ENCODE measurements around the gene ZNF662.

Gene ZNF662

DNA sequence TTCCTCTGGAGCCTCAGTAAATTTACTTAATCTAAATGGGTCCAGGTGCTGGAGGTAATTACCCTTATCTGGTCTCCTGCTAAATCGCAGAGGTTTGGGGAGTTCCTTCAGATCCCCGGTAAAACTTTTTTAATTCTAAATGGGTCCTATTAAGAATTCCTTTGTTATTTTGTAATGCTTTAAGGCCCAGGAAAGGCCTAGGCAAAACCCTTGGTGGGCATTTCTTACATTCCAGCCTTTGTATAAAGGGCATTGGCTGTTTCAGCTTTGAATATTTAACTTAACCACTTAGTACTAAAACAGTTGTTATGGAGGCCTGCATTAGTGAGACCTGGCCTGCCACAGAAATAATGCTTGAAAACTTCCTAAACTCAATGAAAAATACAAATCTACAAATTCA, 14.9 kb upstream of the ZNF662 start:
- DNase-seq: no peak

DNA sequence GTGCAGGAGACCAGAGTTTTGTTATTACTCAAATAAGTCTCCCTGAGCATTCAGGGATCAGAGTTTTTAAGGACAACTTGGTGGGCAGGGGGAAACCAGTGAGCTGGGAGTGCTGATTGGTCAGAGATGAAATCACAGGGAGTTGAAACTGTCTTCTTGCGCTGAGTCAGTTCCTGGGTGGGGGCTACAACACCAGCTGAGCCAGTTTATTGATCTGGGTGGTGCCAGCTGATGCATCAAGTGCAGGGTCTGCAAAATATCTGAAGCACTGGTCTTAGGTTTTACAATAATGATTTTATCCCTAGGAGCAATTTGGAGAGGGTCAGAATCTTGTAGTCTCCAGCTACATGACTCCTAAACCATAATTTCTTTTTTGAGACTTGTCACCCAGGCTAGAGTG, 13.8 kb upstream of the ZNF662 start:
- no peak for DNase-seq

DNA sequence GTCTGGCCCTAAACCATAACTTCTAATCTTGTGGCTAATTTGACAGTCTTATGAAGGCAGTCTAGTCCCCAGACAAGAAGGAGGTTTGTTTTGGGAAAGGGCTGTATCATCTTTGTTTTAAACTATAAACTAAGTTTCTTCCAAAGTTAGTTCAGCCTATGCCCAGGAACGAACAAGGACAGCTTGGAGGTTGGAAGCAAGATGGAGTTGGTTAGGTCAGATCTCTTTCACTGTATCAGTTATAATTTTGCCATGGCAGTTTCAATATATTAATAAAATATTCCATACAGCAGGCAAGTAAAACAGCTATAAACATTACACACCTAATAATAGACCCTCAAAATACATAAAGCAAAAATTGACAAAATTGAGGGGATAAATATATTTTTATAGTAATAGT, 13.1 kb upstream of the ZNF662 start:
- no peak for DNase-seq

DNA sequence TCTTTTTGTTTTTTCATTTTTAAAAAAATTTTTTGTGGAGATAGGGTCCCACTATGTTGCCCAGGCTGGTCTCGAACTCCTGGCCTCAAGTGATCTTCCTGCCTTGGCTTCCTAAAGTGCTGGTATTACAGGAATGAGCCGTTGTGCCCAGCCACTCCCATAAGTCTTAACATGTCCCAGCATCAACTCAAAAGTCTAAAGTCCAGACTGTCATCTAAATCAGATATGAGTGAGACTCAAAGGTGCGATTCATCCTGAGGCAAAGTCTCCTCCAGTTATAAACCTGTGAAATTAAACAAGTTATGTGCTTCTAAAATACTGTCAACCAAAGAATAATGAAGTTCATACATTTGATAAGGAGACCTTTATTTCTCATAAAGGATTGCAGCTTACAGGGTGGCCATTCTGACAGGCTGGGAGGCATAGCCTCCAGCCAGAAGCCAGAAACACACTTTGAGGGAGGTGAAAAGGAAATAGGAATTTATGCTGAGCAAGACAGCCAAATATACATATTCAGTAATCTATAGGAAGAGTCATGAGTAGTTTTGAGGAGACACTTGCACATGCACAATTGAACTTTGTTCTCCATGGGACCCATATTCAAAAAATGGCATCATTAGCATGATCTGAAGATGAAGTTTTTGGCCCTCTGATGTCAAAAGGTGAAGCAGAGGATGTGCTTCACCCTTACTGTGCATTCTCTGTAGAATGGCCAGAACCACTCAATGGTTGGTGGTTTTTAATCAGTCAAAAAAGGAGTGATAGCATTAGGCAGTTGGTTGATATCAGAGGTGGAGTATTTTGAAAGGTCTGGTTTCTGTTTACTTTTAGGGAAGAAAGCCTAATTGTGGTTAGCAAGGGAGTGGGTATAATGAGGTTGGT, 11.0 kb upstream of the ZNF662 start:
- DNase-seq: no peak

DNA sequence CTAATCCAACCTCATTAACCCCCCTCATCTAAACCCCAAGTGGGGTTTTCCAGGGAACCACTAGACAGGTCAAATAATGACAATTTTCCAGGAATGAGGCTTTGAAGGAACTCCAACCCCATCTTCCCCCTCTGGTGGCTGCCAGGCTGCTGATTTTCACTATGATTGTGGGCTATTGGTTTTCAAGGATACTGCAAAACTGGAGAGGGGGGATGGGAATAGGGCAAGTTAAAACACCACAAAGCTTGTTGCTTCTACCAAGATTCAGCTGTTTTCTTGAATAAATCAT, 10.4 kb upstream of the ZNF662 start:
- no peak for DNase-seq

DNA sequence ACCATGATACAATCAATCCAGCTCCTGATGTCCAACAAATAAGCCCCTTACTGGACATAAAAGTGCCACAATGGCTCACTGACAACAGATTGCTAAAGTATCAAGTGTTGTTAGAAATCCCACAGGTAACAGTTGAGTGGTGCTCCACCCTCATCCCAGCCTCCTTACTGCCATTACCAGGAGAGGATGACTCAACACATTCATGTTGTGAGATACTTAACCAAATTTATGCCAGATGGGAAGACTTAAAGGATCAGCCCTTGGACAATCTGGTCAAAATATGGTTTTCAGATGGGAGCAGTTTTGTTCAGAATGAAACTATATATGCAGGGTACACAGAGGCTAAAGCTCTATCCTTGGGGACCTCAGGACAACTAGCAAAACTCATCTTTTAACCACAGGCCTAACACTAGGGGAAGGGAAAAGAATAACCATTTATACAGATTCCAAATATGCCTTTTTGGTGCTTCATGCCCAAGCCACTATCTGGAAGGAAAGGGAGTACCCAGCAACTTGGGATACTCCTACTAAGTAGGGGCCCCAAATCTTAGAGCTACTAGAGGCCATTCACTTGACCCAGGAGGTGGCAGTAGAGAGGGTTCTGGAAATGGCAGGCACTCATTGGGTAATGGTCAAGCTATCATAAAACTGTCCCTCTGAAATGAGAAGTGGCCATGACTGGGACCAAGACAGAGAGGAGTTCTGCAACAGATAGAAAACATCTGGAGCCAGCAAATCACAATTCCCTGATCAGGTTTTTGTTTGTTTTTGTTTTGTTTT, 6.9 kb upstream of the ZNF662 start:
- no peak for DNase-seq

DNA sequence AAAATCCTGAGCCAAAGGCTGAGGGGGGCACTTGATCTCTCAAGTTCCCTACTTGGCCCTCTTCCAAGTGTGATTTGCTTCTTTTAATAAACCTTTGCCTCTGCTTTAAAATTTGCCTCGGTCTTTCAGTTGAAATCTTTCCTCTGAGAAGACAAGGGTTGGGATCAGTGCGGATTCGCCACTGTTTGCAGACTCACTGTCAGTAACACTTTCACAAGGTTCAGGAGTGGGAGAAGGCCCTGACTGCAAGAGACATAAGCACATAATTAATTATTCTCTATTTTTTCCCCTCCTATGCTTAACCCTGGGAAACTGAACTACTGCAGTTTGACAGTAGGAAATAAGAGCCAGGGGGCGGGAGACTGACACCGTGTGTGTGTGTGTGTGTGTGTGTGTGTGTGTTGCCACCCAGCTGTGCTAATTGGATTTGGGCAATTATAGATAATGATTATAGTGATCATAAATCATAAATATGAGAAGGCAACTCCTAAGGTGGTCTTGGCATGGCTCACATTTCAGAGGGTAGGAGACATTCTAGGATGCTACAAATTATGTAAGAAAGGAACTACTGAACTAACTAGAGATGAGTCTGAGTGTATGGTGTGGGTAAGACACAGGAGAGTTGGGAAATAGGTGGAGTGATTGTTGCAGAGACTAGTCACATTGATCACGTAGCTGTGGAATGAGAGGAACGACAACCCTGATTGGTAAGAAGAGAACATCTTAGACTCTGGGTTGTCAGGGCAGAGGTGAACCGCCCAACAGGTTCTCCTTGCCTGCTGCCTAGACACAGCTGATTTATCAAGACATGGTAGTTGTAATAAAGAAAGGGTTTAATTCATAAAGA, 5.5 kb upstream of the ZNF662 start:
- DNase-seq: no peak

DNA sequence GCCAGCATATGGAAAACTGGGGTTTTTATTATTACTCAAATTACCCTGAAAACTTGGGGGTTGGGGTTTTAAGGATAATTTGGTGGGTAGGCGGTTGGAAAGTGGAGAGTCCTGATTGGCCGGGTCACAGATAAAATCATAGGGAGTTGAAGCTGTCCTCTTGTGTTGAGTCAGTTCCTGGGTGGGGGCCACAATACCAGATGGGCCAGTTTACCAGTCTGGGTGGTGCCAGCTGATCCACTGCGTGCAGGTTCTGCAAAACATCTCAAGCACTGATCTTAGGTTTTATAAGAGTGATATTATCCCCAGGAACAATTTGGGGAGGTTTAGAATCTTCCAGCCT, 4.9 kb upstream of the ZNF662 start:
- no peak for DNase-seq

DNA sequence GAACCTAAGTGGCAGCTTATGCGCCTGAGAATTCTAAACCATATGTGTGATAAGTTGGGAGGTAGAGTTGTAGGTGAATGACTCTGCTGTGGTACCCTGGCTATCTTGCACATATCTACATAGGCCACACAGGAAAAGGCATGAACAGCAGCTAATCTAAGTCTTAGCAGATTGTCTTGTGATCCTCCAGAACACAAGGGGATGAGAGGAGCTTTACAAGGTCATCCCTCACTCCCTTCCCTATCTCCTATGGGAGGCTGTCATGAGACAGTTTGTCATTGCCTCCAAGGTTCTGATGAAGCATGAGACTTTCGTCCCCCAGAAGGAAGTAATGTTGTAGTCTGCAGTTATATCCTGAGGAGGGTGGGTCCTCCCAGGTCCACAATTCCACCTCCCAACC, 3.7 kb upstream of the ZNF662 start:
- no peak for DNase-seq

DNA sequence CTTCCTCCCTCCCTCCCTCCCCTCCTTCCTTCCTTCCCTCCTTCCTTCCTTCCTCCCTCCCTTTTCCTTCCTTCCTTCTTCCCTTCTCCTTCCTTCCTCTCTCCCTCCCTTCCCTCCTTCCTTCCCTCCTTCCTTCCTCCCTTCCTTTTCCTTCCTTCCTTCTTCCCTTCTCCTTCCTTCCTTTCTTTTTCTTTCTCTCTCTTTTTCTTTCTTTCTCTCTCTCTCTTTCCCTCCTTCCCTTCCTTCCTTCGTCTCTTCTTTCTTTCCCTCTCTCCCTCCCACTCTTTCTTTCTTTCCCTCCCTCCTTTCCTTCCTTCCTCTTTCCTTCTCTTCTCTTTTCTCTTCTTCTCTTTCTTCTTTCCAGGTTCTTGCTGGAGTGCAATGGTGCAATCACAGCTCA, 1.9 kb upstream of the ZNF662 start:
- DNase-seq: no peak

DNA sequence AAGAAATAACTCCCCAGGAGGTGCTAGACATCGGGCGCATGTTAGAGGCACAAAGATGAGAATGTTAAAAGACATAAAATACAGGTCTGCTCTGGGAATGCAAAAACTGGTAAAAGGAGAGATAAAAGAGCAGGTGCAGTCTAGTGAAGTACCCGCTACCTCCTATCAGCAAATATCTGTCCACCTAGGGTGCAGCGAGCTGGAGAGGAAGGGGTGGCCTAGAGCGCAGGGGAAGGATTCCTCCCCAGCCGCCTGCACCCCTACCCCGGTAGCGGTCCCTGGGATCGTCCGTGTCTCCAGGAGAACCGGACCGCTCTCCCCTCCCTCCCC, 237 bp upstream of the ZNF662 start:
- no peak for DNase-seq

DNA sequence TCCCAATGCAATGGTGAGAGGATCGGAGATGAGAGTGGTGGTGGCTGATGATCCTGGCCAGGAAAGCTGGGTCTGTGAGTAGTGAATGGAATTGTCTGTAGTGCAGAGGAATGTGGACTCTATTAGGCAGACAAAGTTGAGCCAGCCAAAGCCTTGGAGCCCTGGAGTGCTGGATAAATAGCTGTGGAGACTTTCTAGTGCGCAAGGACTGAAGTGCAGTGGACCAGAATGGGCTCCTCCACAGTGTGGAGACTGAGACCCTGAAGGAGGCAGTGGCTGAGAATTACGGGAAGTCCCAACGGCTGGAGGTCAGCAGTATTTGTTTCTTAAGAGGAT, 874 bp downstream of the ZNF662 start:
- DNase-seq: no peak

DNA sequence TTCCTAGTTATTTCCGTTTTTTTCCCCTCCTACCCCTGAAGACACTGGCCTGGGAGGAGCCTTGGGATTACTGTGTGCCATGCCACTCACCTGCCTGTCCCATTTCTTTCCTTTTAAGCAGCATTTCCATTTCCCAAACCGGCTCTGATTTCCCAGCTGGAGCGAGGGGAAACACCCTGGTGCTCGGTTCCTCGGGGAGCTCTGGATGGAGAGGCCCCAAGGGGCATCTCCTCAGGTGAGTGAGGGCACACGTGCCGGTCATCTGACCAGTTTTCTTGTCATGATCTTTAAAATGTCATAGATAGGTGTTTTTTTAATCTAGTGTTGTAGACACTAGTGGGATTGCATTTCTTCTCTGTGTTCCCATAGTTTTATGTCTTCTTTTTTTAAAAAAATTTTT, 2.7 kb downstream of the ZNF662 start:
- DNase-seq: no peak

DNA sequence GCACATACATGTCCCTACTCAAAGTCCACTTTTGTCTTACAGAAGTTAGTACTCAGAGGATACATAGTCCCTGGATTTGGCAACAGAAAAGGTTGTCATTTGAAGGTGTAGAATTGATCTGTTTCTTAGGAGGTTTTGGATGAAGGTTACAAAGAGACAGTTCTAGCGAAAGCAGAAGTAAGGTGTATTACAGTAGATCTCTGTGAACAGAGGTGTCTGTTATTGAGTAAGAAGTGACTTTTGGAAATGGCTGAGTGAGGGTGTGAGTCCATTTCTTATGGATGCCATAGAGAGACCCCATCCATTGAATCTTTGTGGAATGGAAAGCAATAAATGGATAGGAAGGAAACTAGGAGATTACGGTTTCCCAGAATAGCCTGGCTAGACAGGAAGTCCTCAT, 5.6 kb downstream of the ZNF662 start:
- no peak for DNase-seq

DNA sequence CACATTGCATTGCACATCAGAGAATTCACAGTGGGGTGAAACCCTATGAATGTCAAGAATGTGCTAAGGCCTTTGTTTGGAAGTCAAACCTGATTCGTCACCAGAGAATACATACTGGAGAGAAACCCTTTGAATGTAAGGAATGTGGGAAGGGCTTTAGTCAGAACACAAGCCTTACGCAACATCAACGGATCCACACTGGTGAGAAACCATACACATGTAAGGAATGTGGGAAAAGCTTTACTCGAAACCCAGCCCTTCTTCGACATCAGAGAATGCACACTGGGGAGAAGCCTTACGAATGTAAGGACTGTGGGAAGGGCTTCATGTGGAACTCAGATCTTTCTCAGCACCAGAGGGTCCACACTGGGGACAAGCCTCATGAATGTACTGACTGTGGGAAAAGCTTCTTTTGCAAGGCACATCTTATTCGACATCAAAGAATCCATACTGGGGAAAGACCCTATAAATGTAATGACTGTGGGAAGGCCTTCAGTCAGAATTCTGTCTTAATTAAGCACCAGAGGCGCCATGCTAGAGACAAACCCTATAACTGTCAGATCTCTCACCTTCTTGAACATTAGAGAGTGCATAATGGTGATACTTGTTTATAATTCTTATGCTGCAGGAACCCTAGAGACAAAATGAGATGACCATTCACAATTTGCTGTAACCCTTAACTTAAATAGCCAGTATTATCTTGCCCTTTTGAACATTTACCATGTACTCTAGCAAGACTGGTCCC, 9.0 kb downstream of the ZNF662 start:
- no peak for DNase-seq

DNA sequence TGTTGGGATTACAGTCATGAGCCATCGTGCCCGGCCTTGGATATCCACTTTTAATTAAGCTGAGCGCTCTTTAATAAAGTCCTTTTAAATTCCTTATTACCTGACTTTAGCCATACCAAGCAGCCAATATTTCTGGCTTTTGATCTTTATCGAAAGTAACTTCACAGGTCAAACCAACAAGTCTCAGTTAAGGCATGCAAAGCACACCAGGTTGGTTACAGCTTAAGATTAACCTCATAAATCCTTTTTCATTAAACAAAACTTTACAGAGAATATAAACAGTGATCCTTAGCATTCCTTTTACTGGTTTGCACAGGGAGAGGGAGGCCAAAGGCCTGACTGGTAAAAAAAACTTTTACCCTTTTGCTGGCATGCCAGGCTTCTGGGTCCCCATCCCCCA, 17.7 kb downstream of the ZNF662 start:
- no peak for DNase-seq

DNA sequence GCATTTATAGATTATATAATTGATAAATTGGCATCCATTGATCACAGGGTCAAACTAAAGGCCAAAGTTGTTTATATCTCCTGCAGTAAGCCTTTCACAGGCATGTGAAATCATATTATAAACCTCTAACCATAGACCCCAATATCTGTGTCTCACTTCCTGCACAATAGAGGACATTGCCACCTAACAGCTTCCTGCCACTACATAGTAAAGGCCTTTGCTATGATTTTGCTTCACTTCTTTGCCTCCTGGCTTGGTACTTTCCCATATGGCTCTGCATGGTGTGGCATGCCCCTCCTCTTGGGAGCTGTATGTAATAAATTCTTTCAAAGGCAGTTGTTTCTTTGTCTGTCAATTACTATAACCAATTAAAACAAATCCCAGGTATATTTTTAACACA, 20.4 kb downstream of the ZNF662 start:
- DNase-seq: no peak

DNA sequence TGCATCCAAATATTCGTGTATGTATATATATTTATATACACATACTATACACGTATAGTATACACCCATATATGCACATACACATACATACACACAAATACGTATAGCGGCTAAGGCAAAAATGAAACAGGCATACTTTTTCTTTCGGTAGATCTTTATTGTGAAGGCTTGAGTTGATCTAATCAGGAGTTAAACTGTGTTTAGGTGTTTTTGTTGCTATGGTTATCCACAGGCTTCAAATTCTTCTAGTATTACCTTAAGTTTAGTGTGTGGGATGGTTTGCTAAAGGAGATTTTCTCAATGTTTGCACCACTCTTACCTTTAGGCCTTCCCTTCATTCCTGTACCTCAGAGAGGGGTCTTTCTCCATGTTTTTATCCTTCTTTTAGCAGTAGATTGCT, 28.2 kb downstream of the ZNF662 start:
- no peak for DNase-seq

DNA sequence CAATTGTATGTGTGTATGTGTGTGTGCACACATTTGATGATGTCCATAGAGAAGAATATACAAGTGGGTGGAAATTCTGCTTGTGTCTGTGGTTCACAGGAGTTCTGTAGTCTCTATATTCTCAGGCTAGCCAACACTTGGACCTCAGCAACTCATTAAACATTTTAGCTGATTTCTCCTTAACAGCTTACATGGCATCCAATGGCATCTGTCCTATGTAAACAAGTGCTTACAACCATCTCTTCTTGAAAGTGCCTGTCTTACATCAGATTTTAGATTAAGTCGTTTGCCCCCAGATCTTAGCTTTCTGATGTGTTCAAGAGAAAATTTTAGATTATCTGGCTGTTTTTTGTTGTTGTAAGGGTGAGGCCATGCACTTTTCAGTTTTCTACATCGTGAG, 29.0 kb downstream of the ZNF662 start:
- DNase-seq: no peak

DNA sequence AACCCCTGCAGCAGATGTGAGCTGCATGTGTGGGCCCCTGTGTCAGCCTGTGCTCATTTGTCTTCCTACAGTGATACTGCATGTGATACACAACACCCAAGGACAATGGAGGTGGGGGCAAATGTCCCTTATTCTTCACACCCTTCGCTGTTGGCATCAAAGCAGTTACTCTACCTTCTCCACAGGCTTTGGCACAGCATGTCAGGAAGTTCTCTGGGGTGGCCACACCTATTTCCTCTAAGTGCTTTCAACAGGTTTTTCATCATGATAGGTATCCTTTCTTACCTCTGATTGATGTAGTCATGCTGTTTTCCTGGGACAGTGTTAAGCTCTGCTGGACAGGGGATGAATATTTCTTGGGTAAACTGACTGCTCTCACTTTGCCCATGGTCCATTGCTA, 29.5 kb downstream of the ZNF662 start:
- no peak for DNase-seq

DNA sequence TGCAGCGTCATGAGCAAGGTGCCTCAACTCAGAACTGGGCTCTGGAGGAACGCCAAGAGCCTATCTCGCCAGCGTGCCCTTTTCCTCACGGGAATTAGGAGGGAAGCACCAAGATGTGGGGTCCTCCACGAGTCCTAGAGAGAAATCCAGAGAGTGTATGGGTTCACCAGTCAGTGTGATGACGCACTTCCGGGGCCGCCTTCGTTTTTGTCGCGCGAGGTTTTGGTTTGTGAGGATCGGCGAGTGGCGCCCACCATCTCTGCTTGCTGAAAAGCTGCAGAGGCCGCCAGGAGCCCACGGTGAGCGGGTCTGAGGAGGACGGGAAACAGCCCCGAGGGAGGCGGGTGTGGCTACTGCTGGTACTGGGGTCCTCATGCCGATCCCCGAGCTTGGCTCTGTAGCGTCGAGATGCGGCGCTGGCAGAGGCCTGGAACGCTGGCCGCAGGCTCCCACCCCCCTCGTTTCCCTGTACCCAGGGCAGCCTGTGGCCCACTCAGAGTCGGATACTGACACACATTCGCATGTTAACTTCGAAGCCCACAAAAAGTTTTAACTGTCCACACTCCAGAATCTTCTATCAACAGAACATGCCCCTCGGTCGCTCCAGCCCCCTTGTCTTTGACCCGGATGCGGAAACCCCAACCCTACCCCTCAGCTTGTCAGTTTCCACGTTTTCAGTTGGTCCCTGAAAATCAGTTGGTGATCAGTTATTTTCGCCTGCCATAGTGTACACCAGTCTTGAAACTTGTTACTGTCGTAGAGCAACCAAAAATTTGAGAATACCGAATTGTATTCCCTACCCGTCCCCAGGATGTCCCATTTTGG, 30.4 kb downstream of the ZNF662 start:
- DNase-seq: no peak

DNA sequence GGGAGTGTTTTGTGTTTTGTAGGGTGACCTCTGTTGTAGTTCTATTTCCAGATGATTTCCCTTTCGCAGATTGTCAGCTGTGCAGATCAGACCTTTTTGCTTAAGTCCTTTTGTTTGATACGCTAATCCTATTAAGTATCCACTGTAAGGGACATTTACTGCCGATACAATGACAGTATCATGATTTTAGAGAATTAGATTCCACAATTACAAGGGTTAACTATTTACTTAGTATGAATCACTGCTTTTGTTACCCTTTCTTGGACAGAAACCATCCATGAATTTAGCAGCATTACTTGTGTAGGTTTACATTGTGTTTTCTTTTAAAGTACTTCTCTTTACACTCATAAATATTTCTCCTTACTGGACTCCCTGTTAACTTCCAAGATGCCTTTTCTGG, 31.4 kb downstream of the ZNF662 start:
- DNase-seq: no peak

DNA sequence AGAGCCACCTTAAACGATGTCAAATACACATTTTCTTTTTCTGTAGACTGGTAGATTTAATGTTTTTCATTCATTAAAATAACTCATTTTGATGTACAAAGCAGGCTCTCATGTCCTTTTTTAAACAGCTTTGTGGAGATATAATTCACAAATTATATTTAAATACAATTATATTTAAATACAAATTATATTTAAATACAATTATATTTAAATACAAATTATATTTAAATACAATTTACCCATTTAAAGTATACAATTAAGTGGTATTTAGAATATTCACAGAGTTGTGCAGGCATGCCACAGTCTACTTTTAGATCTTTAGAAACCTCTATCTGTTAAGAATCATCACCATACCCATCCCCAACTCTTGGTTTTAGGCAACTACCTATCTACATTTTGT, 36.8 kb downstream of the ZNF662 start:
- DNase-seq: no peak
